Measurements from ENCODE around the gene PLN.

Gene PLN

DNA sequence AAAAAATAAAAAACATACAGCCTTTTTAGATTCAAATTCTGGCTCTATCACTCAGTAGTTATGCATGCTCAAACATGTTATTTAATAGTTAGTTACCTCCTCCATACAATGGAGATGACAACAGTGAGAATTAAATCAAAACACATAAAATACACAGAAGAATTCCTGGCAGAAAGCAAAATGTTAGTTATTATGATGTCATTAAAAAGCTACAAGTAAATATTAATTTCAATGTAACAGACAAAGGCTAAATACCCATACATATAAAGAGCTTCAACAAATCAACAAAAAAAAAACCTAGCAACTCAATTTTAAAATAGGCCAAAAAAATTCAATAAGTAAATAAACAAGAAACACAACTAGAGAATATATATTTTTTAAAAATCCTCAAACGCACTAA lies 21.4 kb downstream of the PLN start:
- H3K4me3 ChIP-seq (ENCODE audit: low read depth, low read length) = no peak overlapping the region

DNA sequence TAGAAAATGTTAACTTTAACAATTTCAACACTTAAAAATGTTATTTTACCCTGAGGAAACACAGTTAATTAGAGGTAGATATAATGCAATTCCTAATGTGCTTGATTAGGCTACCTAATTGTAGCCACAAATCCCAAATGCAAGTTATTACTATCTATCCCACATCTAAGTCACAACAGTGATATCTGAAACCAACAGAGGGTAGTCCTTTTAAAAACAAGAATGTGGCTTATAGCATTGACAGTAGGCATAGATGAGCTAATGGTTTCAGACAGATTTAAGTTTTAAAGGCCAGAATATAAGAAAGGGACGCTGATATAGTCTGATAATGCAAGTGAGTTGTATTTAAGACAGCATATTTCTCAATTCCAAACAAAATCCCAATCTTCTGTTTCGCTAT lies 23.0 kb downstream of the PLN start:
- Histone ChIP-seq H3K4me3 (ENCODE audit: low read depth, low read length) (no peak overlapping the region), H3K79me2 (peaks cover 14% of the 10 kb centered on the region), H3K4me2 (ENCODE audit: low read length) (no peak overlapping the region), H2AFZ (no peak overlapping the region), H3K9me3 (ENCODE audit: control insufficient read depth, low read length) (peaks cover 5% of the 10 kb centered on the region), H3K27ac (no peak overlapping the region), H3K27me3 (ENCODE audit: control insufficient read depth, insufficient read depth, low read length) (no peaks in the 10 kb centered on the region), H3K36me3 (ENCODE audit: control insufficient read depth, insufficient read depth, low read length) (peaks cover 4% of the 10 kb centered on the region), H3K4me1 (peaks cover 9% of the 10 kb centered on the region), H3K9ac (no peak overlapping the region)
- no peak for TF ChIP-seq CTCF (IDR thresholded peaks at IDR 0.05)

More for the DNA sequence above, 21.4 kb downstream of the PLN start:
- Histone ChIP-seq H3K4me1 (peaks cover 14% of the 10 kb centered on the region), H3K27me3 (ENCODE audit: control insufficient read depth, insufficient read depth, low read length) (no peaks in the 10 kb centered on the region), H3K36me3 (ENCODE audit: control insufficient read depth, insufficient read depth, low read length) (peaks cover 2% of the 10 kb centered on the region), H3K79me2 (peaks cover 17% of the 10 kb centered on the region), H2AFZ (no peak overlapping the region), H3K27ac (no peak overlapping the region), H3K9me3 (ENCODE audit: control insufficient read depth, low read length) (peaks cover 2% of the 10 kb centered on the region), H3K4me2 (ENCODE audit: low read length) (no peak overlapping the region), H3K9ac (no peak overlapping the region)
- TF ChIP-seq CTCF (IDR thresholded peaks at IDR 0.05) = no peak

- no peak overlapping the region for H3K4me3 ChIP-seq (ENCODE audit: low read depth, low read length)
- peaks cover 4% of the 10 kb centered on the region for H3K36me3 ChIP-seq (ENCODE audit: control insufficient read depth, insufficient read depth, low read length)
- H3K79me2 ChIP-seq = peaks cover 32% of the 10 kb centered on the region
- H3K27me3 ChIP-seq (ENCODE audit: control insufficient read depth, insufficient read depth, low read length) = no peaks in the 10 kb centered on the region
- no peak overlapping the region for H3K9ac ChIP-seq
- no peak overlapping the region for H2AFZ ChIP-seq
- H3K4me1 ChIP-seq = peaks cover 6% of the 10 kb centered on the region
- H3K27ac ChIP-seq = no peak overlapping the region
- H3K4me2 ChIP-seq (ENCODE audit: low read length) = no peak overlapping the region
- peaks cover 5% of the 10 kb centered on the region for H3K9me3 ChIP-seq (ENCODE audit: control insufficient read depth, low read length)
- no peak for TF ChIP-seq CTCF (IDR thresholded peaks at IDR 0.05)
Measured at GRCh38 chr6:118574051-118574865, 26.2 kb downstream of the PLN start.

GRCh38 chr6:118577972-118578371 lies 29.9 kb downstream of the PLN start:
- Histone ChIP-seq H3K79me2 (peaks cover 36% of the 10 kb centered on the region), H3K4me2 (ENCODE audit: low read length) (no peak overlapping the region), H2AFZ (no peak overlapping the region), H3K4me1 (peaks cover 19% of the 10 kb centered on the region), H3K9ac (no peak overlapping the region), H3K36me3 (ENCODE audit: control insufficient read depth, insufficient read depth, low read length) (peaks cover 4% of the 10 kb centered on the region), H3K4me3 (ENCODE audit: low read depth, low read length) (no peak overlapping the region), H3K27me3 (ENCODE audit: control insufficient read depth, insufficient read depth, low read length) (no peaks in the 10 kb centered on the region), H3K27ac (no peak overlapping the region), H3K9me3 (ENCODE audit: control insufficient read depth, low read length) (peaks cover 5% of the 10 kb centered on the region)
- no peak for TF ChIP-seq CTCF (IDR thresholded peaks at IDR 0.05)

GRCh38 chr6:118578617-118579016 lies 30.5 kb downstream of the PLN start:
- peaks cover 5% of the 10 kb centered on the region for H3K9me3 ChIP-seq (ENCODE audit: control insufficient read depth, low read length)
- H3K79me2 ChIP-seq = peaks cover 36% of the 10 kb centered on the region
- no peak overlapping the region for H3K27ac ChIP-seq
- H3K36me3 ChIP-seq (ENCODE audit: control insufficient read depth, insufficient read depth, low read length) = peaks cover 4% of the 10 kb centered on the region
- peaks cover 20% of the 10 kb centered on the region for H3K4me1 ChIP-seq
- no peak overlapping the region for H3K4me3 ChIP-seq (ENCODE audit: low read depth, low read length)
- no peak overlapping the region for H3K4me2 ChIP-seq (ENCODE audit: low read length)
- no peak for TF ChIP-seq CTCF (IDR thresholded peaks at IDR 0.05)
- H3K9ac ChIP-seq = no peak overlapping the region
- no peak overlapping the region for H2AFZ ChIP-seq
- H3K27me3 ChIP-seq (ENCODE audit: control insufficient read depth, insufficient read depth, low read length) = no peaks in the 10 kb centered on the region

Measured in parathyroid adenoma (tissue), 2 donors.